HepG2 (cell line): Measurements from ENCODE around the gene MAP3K19. TPM values are rescaled to one million over a fixed set of nuclear protein-coding genes. Genes with fewer than 3 reads are reported as not detected.

ENCODE experiments used
- ATF7-NPFF ChIP-seq: sonication (generic); formaldehyde crosslinking; IDR thresholded peaks from 2 replicates; pipeline ENCODE4 v1.8.1; 2023; ENCODE audit warnings: mild to moderate bottlenecking, low read depth, missing genetic modification reagents, moderate library complexity
- CHD2 ChIP-seq: IDR thresholded peaks from 2 replicates; pipeline ENCODE4 v1.6.1; 2011; ENCODE audit warnings: low read depth, low read length, improper control_type of control experiment
- FOXK2 ChIP-seq: fragments of 450-650 bp; IDR thresholded peaks from 2 replicates; pipeline ENCODE4 v1.6.1; 2016
- HES4 ChIP-seq: sonication (generic); formaldehyde crosslinking; IDR thresholded peaks from 2 replicates; pipeline ENCODE4 v1.9.0; 2021; ENCODE audit warnings: mild to moderate bottlenecking, missing genetic modification reagents, borderline replicate concordance
- HOXA3 ChIP-seq: sonication (generic); formaldehyde crosslinking; IDR thresholded peaks from 2 replicates; pipeline ENCODE4 v1.5.0; 2020; ENCODE audit warnings: missing genetic modification reagents
- JUNB ChIP-seq: sonication (generic); formaldehyde crosslinking; IDR thresholded peaks from 2 replicates; pipeline ENCODE4 v1.8.0; 2022; ENCODE audit warnings: missing genetic modification reagents, mild to moderate bottlenecking, borderline replicate concordance
- POGK ChIP-seq: sonication (generic); formaldehyde crosslinking; conservative IDR thresholded peaks from 2 replicates; pipeline ENCODE4 v1.8.0; 2022; ENCODE audit warnings: mild to moderate bottlenecking, moderate library complexity, missing genetic modification reagents
- POLR2G ChIP-seq: fragments of 200-400 bp; formaldehyde crosslinking; IDR thresholded peaks from 2 replicates; pipeline ENCODE4 v1.6.1; 2018; ENCODE audit warnings: mild to moderate bottlenecking, low read depth, low read length, moderate library complexity
- PRDM4 ChIP-seq: sonication (generic); formaldehyde crosslinking; IDR thresholded peaks from 2 replicates; pipeline ENCODE4 v1.9.0; 2021; ENCODE audit warnings: missing genetic modification reagents, borderline replicate concordance
- RELA ChIP-seq: sonication (generic); formaldehyde crosslinking; IDR thresholded peaks from 2 replicates; pipeline ENCODE4 v1.4.0; 2020; ENCODE audit warnings: missing genetic modification reagents
- RFX5 ChIP-seq: IDR thresholded peaks from 2 replicates; pipeline ENCODE4 v1.6.1; 2011; ENCODE audit warnings: low read depth, low read length, improper control_type of control experiment
- SATB2 ChIP-seq: sonication (generic); formaldehyde crosslinking; IDR thresholded peaks from 2 replicates; pipeline ENCODE4 v1.5.0; 2020; ENCODE audit warnings: missing genetic modification reagents
- ZBTB1 ChIP-seq: sonication (generic); formaldehyde crosslinking; IDR thresholded peaks from 2 replicates; pipeline ENCODE4 v1.4.0; 2020; ENCODE audit warnings: missing genetic modification reagents, borderline replicate concordance
- ZKSCAN5 ChIP-seq: sonication (generic); formaldehyde crosslinking; IDR thresholded peaks from 2 replicates; pipeline ENCODE4 v1.5.1; 2020; ENCODE audit warnings: mild to moderate bottlenecking, missing genetic modification reagents
- ZNF10 ChIP-seq: sonication (generic); formaldehyde crosslinking; IDR thresholded peaks from 2 replicates; pipeline ENCODE4 v1.4.0; 2020; ENCODE audit warnings: mild to moderate bottlenecking, low read depth, missing genetic modification reagents, borderline replicate concordance
- ZNF3 ChIP-seq: IDR thresholded peaks from 2 replicates; pipeline ENCODE4 v1.7.0; 2017; ENCODE audit warnings: inconsistent platforms
- ZNF44 ChIP-seq: sonication (generic); formaldehyde crosslinking; IDR thresholded peaks from 2 replicates; pipeline ENCODE4 v1.5.1; 2020; ENCODE audit warnings: mild to moderate bottlenecking, missing genetic modification reagents
- ZNF441 ChIP-seq: sonication (generic); formaldehyde crosslinking; IDR thresholded peaks from 2 replicates; pipeline ENCODE4 v1.7.0; 2021; ENCODE audit warnings: missing genetic modification reagents, borderline replicate concordance
- ZNF460 ChIP-seq: sonication (generic); formaldehyde crosslinking; IDR thresholded peaks from 2 replicates; pipeline ENCODE4 v1.5.1; 2020; ENCODE audit warnings: missing genetic modification reagents, mild to moderate bottlenecking, borderline replicate concordance
- ZNF782 ChIP-seq: sonication (generic); formaldehyde crosslinking; IDR thresholded peaks from 2 replicates; pipeline ENCODE4 v1.4.0; 2020; ENCODE audit warnings: missing genetic modification reagents, mild to moderate bottlenecking, borderline replicate concordance
- polyA plus RNA-seq, 8 experiments: library from polyadenylated mRNA; depleted of rRNA in 3 of 8; stranded (reverse) in 7 of 8; unstranded in 1 of 8; fragments of >200 nt; fragmentation: Illumina TruSeq in 4 of 8; extraction: Trizol in 4 of 8; gene quantifications; 2 replicates each; pipeline versions ENCODE4 v1.2.1 to v1.2.3, GENCODE V29; 2011 to 2016; ENCODE audit warnings: low read depth in 4 of 8, missing spikeins in 1 of 8, mixed read lengths in 1 of 8; ENCODE audit not compliant: insufficient read depth in 1 of 8
- total RNA-seq, 5 experiments: library from RNA; depleted of rRNA; stranded (reverse); fragments of >200 nt; fragmentation: Illumina TruSeq; extraction: Trizol; gene quantifications; 2 replicates each; pipeline ENCODE4 v1.2.3, GENCODE V29; 2016; ENCODE audit warnings: low read depth in 1 of 5
- TF ChIP-seq, protein P1 (sequence below): IDR thresholded peaks from 2 replicates; pipeline ENCODE4 v1.6.1; 2016; ENCODE audit warnings: missing compliant biosample characterization, missing genetic modification reagents, borderline replicate concordance
- TF ChIP-seq, protein P2 (sequence below): sonication (generic); formaldehyde crosslinking; IDR thresholded peaks from 2 replicates; pipeline ENCODE4 v1.5.1; 2020; ENCODE audit warnings: mild to moderate bottlenecking, missing genetic modification reagents

MAP3K19 gene
- total and polyA plus RNA-seq, 2 of the 13 experiments (the other 11 are each of a cell fraction or from before 2014, with no cell fraction given): not detected

GRCh38 chr2:135052042-135052876 lies 5.0 kb upstream of the MAP3K19 start, which contains the start of gene RAB3GAP1 (continued):
- TF ChIP-seq, protein P1, sequence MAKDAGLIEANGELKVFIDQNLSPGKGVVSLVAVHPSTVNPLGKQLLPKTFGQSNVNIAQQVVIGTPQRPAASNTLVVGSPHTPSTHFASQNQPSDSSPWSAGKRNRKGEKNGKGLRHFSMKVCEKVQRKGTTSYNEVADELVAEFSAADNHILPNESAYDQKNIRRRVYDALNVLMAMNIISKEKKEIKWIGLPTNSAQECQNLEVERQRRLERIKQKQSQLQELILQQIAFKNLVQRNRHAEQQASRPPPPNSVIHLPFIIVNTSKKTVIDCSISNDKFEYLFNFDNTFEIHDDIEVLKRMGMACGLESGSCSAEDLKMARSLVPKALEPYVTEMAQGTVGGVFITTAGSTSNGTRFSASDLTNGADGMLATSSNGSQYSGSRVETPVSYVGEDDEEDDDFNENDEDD: peak; percentile 40; the same call in 1 of the 2 replicates
- TF ChIP-seq ZNF3 (CRISPR knock-in tag) (no peak), POLR2G (peak; percentile 96), ZNF441 (no peak), POGK (CRISPR knock-in tag) (peak; percentile 63; the same call in 1 of the 2 replicates), ZBTB1 (no peak), HES4 (peak; percentile 40; the same call in 1 of the 2 replicates), ZNF782 (CRISPR knock-in tag) (no peak), RELA (CRISPR knock-in tag) (no peak), PRDM4 (CRISPR knock-in tag) (no peak), ZNF460 (CRISPR knock-in tag) (no peak), FOXK2 (no peak), ZKSCAN5 (no peak), RFX5 (no peak), ATF7-NPFF (CRISPR knock-in tag) (no peak), CHD2 (no peak), SATB2 (CRISPR knock-in tag) (no peak; the same call in 1 of the 2 replicates), JUNB (CRISPR knock-in tag) (no peak), ZNF10 (CRISPR knock-in tag) (no peak), ZNF44 (CRISPR knock-in tag) (peak; percentile 96), HOXA3 (CRISPR knock-in tag) (peak; percentile 87)
- TF ChIP-seq, protein P2, sequence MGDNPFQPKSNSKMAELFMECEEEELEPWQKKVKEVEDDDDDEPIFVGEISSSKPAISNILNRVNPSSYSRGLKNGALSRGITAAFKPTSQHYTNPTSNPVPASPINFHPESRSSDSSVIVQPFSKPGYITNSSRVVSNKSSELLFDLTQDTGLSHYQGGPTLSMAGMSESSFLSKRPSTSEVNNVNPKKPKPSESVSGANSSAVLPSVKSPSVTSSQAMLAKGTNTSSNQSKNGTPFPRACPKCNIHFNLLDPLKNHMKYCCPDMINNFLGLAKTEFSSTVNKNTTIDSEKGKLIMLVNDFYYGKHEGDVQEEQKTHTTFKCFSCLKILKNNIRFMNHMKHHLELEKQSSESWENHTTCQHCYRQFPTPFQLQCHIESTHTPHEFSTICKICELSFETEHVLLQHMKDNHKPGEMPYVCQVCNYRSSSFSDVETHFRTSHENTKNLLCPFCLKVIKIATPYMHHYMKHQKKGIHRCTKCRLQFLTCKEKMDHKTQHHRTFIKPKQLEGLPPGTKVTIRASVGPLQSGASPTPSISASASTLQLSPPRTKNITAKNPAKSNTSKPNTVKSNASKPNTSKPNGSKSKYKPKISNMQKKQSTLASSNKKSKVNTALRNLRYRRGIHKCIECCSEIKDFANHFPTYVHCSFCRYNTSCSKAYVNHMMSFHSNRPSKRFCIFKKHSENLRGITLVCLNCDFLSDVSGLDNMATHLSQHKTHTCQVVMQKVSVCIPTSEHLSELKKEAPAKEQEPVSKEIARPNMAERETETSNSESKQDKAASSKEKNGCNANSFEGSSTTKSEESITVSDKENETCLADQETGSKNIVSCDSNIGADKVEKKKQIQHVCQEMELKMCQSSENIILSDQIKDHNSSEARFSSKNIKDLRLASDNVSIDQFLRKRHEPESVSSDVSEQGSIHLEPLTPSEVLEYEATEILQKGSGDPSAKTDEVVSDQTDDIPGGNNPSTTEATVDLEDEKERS (CRISPR knock-in tag): no peak
